Memory B cell (primary cell): Measurements from ENCODE around the gene CCT2.
"Not testable (repeated sequence)": the region's sequence is repeated elsewhere in the genome, so short reads cannot be mapped to it uniquely, and the experiment has no call there.

Experiments
- ATAC-seq: fragments of 150-1000 bp; cut with Tn5 transposase; 2 replicates; pipeline ENCODE4 v1.10.0; 2021; ENCODE audit warnings: low read depth, mild to moderate bottlenecking, moderate library complexity
- DNase-seq, 2 donors: peaks; one replicate each; pipeline ENCODE4 v3.0.0; 2022; ENCODE audit warnings: low spot score in 2 of 2
- H3K27ac Mint-ChIP-seq: one replicate; pipeline ENCODE4 v1.8.0; 2022; ENCODE audit warnings: mild to moderate bottlenecking, moderate library complexity, mixed read lengths
- H3K27me3 Mint-ChIP-seq: one replicate; pipeline ENCODE4 v1.8.0; 2022; ENCODE audit warnings: mixed read lengths
- H3K36me3 Mint-ChIP-seq: one replicate; pipeline ENCODE4 v1.8.0; 2022; ENCODE audit warnings: mild to moderate bottlenecking, mixed read lengths
- H3K4me1 Mint-ChIP-seq: one replicate; pipeline ENCODE4 v1.8.0; 2022; ENCODE audit warnings: mixed read lengths
- H3K4me3 Mint-ChIP-seq: one replicate; pipeline ENCODE4 v1.8.0; 2022; ENCODE audit warnings: mild to moderate bottlenecking, moderate library complexity, mixed read lengths
- H3K9me3 Mint-ChIP-seq: one replicate; pipeline ENCODE4 v1.8.0; 2022; ENCODE audit warnings: mixed read lengths

CCT2 gene

GRCh38 chr12:69603556-69603955, 18.3 kb downstream of the CCT2 start:
- H3K9me3 Mint-ChIP-seq, ATAC-seq, H3K4me3 Mint-ChIP-seq, DNase-seq, H3K27me3 Mint-ChIP-seq, H3K27ac Mint-ChIP-seq, H3K4me1 Mint-ChIP-seq: not testable (repeated sequence)
- peaks cover 29% of the 10 kb centered on the region for H3K36me3 Mint-ChIP-seq

GRCh38 chr12:69604275-69604674, 19.0 kb downstream of the CCT2 start:
- not testable (repeated sequence) for ATAC-seq, H3K27me3 Mint-ChIP-seq, H3K27ac Mint-ChIP-seq, H3K4me1 Mint-ChIP-seq, H3K4me3 Mint-ChIP-seq, H3K9me3 Mint-ChIP-seq, DNase-seq
- peaks cover 27% of the 10 kb centered on the region for H3K36me3 Mint-ChIP-seq

- Mint-ChIP-seq H3K27ac (no peak overlapping the region), H3K36me3 (peaks cover 4% of the 10 kb centered on the region), H3K9me3 (peaks cover 2% of the 10 kb centered on the region), H3K27me3 (no peaks in the 10 kb centered on the region), H3K4me1 (no peaks in the 10 kb centered on the region), H3K4me3 (no peak overlapping the region)
- no peak for ATAC-seq
- no peak for DNase-seq
Measured at GRCh38 chr12:69608114-69608513, 22.9 kb downstream of the CCT2 start.

- ATAC-seq (no peak), DNase-seq (no peak)
- Mint-ChIP-seq H3K27me3 (peaks cover 2% of the 10 kb centered on the region), H3K36me3 (no peaks in the 10 kb centered on the region), H3K4me1 (no peaks in the 10 kb centered on the region), H3K9me3 (no peaks in the 10 kb centered on the region), H3K27ac (no peak overlapping the region), H3K4me3 (no peak overlapping the region)
Measured at GRCh38 chr12:69610126-69610525, 24.9 kb downstream of the CCT2 start.

GRCh38 chr12:69610729-69611128, 25.5 kb downstream of the CCT2 start, which contains the start of gene LRRC10:
Gene LRRC10 (minus strand): TSS chr12:69610907. CDS start chr12:69610838, 69 bp downstream.
- DNase-seq (no peak), ATAC-seq (no peak)
- H3K36me3 Mint-ChIP-seq: no peaks in the 10 kb centered on the region
- peaks cover 2% of the 10 kb centered on the region for H3K27me3 Mint-ChIP-seq
- H3K4me3 Mint-ChIP-seq: no peak within 1 kb of the TSS
- no peaks in the 10 kb centered on the region for H3K9me3 Mint-ChIP-seq
- no peak within 1 kb of the TSS for H3K27ac Mint-ChIP-seq
- peaks cover under 1% of the 10 kb centered on the region for H3K4me1 Mint-ChIP-seq

- H3K4me3 Mint-ChIP-seq: no peak overlapping the region
- H3K9me3 Mint-ChIP-seq: no peaks in the 10 kb centered on the region
- H3K27me3 Mint-ChIP-seq: peaks cover 2% of the 10 kb centered on the region
- ATAC-seq (no peak), DNase-seq (no peak)
- H3K36me3 Mint-ChIP-seq: no peaks in the 10 kb centered on the region
- no peak overlapping the region for H3K27ac Mint-ChIP-seq
- H3K4me1 Mint-ChIP-seq: peaks cover 4% of the 10 kb centered on the region
Measured at GRCh38 chr12:69613351-69613750, 28.1 kb downstream of the CCT2 start.

GRCh38 chr12:69616025-69616424, 30.8 kb downstream of the CCT2 start:
- H3K27me3 Mint-ChIP-seq: peaks cover 3% of the 10 kb centered on the region
- H3K36me3 Mint-ChIP-seq: no peaks in the 10 kb centered on the region
- peaks cover 4% of the 10 kb centered on the region for H3K4me1 Mint-ChIP-seq
- no peak for ATAC-seq
- no peak overlapping the region for H3K27ac Mint-ChIP-seq
- no peak overlapping the region for H3K4me3 Mint-ChIP-seq
- no peaks in the 10 kb centered on the region for H3K9me3 Mint-ChIP-seq
- peak in 1 of 2 donors; percentile 1 for DNase-seq

- Mint-ChIP-seq H3K27ac (no peak overlapping the region), H3K27me3 (peaks cover 8% of the 10 kb centered on the region), H3K36me3 (no peaks in the 10 kb centered on the region), H3K9me3 (no peaks in the 10 kb centered on the region), H3K4me1 (peaks cover 4% of the 10 kb centered on the region), H3K4me3 (no peak overlapping the region)
- ATAC-seq: no peak
- no peak for DNase-seq
Measured at GRCh38 chr12:69619050-69619449, 33.8 kb downstream of the CCT2 start.

- Mint-ChIP-seq H3K4me1 (peaks cover 4% of the 10 kb centered on the region), H3K27ac (no peak overlapping the region), H3K4me3 (no peak overlapping the region), H3K9me3 (no peaks in the 10 kb centered on the region), H3K27me3 (peaks cover 11% of the 10 kb centered on the region), H3K36me3 (no peaks in the 10 kb centered on the region)
- no peak for DNase-seq
- ATAC-seq: no peak
Measured at GRCh38 chr12:69620077-69620476, 34.8 kb downstream of the CCT2 start.

- Mint-ChIP-seq H3K4me1 (peaks cover 2% of the 10 kb centered on the region), H3K36me3 (no peaks in the 10 kb centered on the region), H3K4me3 (no peak overlapping the region), H3K27me3 (peaks cover 11% of the 10 kb centered on the region), H3K27ac (no peak overlapping the region), H3K9me3 (no peaks in the 10 kb centered on the region)
- ATAC-seq: no peak
- no peak for DNase-seq
Measured at GRCh38 chr12:69620921-69621320, 35.7 kb downstream of the CCT2 start.

- Mint-ChIP-seq H3K4me1 (no peaks in the 10 kb centered on the region), H3K36me3 (no peaks in the 10 kb centered on the region), H3K9me3 (no peaks in the 10 kb centered on the region), H3K4me3 (no peak overlapping the region), H3K27me3 (peaks cover 11% of the 10 kb centered on the region), H3K27ac (no peak overlapping the region)
- no peak for ATAC-seq
- DNase-seq: no peak
Measured at GRCh38 chr12:69621551-69621950, 36.3 kb downstream of the CCT2 start.

- ATAC-seq (no peak), DNase-seq (no peak)
- no peaks in the 10 kb centered on the region for H3K4me1 Mint-ChIP-seq
- H3K27me3 Mint-ChIP-seq: peaks cover 9% of the 10 kb centered on the region
- H3K27ac Mint-ChIP-seq: no peak overlapping the region
- H3K4me3 Mint-ChIP-seq: no peak overlapping the region
- no peaks in the 10 kb centered on the region for H3K9me3 Mint-ChIP-seq
- H3K36me3 Mint-ChIP-seq: no peaks in the 10 kb centered on the region
Measured at GRCh38 chr12:69623970-69624369, 38.7 kb downstream of the CCT2 start.

- Mint-ChIP-seq H3K27ac (no peak overlapping the region), H3K4me1 (no peaks in the 10 kb centered on the region), H3K27me3 (peaks cover 5% of the 10 kb centered on the region), H3K36me3 (no peaks in the 10 kb centered on the region), H3K9me3 (no peaks in the 10 kb centered on the region), H3K4me3 (no peak overlapping the region)
- DNase-seq (no peak), ATAC-seq (no peak)
Measured at GRCh38 chr12:69627501-69627900, 42.2 kb downstream of the CCT2 start.

- Mint-ChIP-seq H3K4me1 (no peaks in the 10 kb centered on the region), H3K4me3 (no peak overlapping the region), H3K27me3 (peaks cover 2% of the 10 kb centered on the region), H3K27ac (no peak overlapping the region), H3K36me3 (no peaks in the 10 kb centered on the region), H3K9me3 (no peaks in the 10 kb centered on the region)
- ATAC-seq: no peak
- DNase-seq: no peak
Measured at GRCh38 chr12:69630191-69630590, 44.9 kb downstream of the CCT2 start.

- H3K27me3 Mint-ChIP-seq: peaks cover 3% of the 10 kb centered on the region
- H3K4me3 Mint-ChIP-seq: no peak overlapping the region
- H3K36me3 Mint-ChIP-seq: no peaks in the 10 kb centered on the region
- ATAC-seq: no peak
- no peaks in the 10 kb centered on the region for H3K4me1 Mint-ChIP-seq
- H3K27ac Mint-ChIP-seq: no peak overlapping the region
- DNase-seq: no peak
- H3K9me3 Mint-ChIP-seq: no peaks in the 10 kb centered on the region
Measured at GRCh38 chr12:69633061-69633460, 47.8 kb downstream of the CCT2 start.
